Common myeloid progenitor, CD34-positive (primary cell): ENCODE results near the gene SEH1L.
"Not testable (repeated sequence)": the region's sequence is repeated elsewhere in the genome, so short reads cannot be mapped to it uniquely, and the experiment has no call there.

Experiments used
- CTCF ChIA-PET: fragments of 350-600 bp; sonication (Branson Sonifier 250); formaldehyde crosslinking; loops from one replicate; lab custom pipeline; 2021; ENCODE audit warnings: antibody characterized with exemption; lab: Charles Lee
- POLR2A ChIA-PET: fragments of 350-600 bp; sonication (Branson Sonifier 250); formaldehyde crosslinking; loops from one replicate; lab custom pipeline; 2021; ENCODE audit warnings: antibody characterized with exemption; lab: Charles Lee
- DNase-seq, 3 donors: peaks; one replicate each; pipeline versions ENCODE4 v3.0.0 to v3.0.0-alpha.2; 2013
- H3K27ac ChIP-seq, 2 experiments: 1 replicate in 1 of 2; 2 replicates in 1 of 2; pipeline ENCODE4 v1.7.0; 2013; ENCODE audit warnings: inconsistent platforms in 2 of 2, low read length in 2 of 2, mild to moderate bottlenecking in 2 of 2, low read depth in 1 of 2, moderate library complexity in 1 of 2; ENCODE audit not compliant: severe bottlenecking in 2 of 2, insufficient read depth in 1 of 2, poor library complexity in 1 of 2
- H3K27me3 ChIP-seq, 5 experiments: replicated peaks in 2 of 5; 1 replicate in 3 of 5; 2 replicates in 2 of 5; pipeline versions ENCODE4 v1.6.1 to v1.7.0; 2013; ENCODE audit warnings: low read length in 4 of 5, mild to moderate bottlenecking in 2 of 5, moderate library complexity in 2 of 5, inconsistent platforms in 1 of 5; ENCODE audit not compliant: insufficient read depth in 5 of 5, control insufficient read depth in 4 of 5
- H3K36me3 ChIP-seq, 4 experiments: 1 replicate in 2 of 4; 2 replicates in 2 of 4; pipeline versions ENCODE4 v1.6.1 to v1.7.0; 2013; ENCODE audit warnings: low read length in 3 of 4, control low read depth in 1 of 4, mild to moderate bottlenecking in 1 of 4; ENCODE audit not compliant: control insufficient read depth in 4 of 4, insufficient read depth in 4 of 4
- H3K4me1 ChIP-seq, 4 experiments: 1 replicate in 3 of 4; 2 replicates in 1 of 4; pipeline versions ENCODE4 v1.6.1 to v1.7.1; 2013; ENCODE audit warnings: low read length in 3 of 4, mild to moderate bottlenecking in 3 of 4, control low read depth in 1 of 4, inconsistent platforms in 1 of 4, moderate library complexity in 1 of 4; ENCODE audit not compliant: control insufficient read depth in 4 of 4, insufficient read depth in 4 of 4; ENCODE audit errors: control extremely low read depth in 1 of 4
- H3K4me3 ChIP-seq, 7 experiments: 1 replicate in 4 of 7; 2 replicates in 3 of 7; pipeline versions ENCODE4 v1.5.1 to v1.7.0; 2013; ENCODE audit warnings: mild to moderate bottlenecking in 7 of 7, low read length in 6 of 7, moderate library complexity in 6 of 7, inconsistent platforms in 2 of 7, low read depth in 2 of 7, control low read depth in 1 of 7; ENCODE audit not compliant: insufficient read depth in 4 of 7, control insufficient read depth in 1 of 7; ENCODE audit errors: extremely low read depth in 1 of 7
- H3K9me3 ChIP-seq, 5 experiments: 1 replicate in 4 of 5; 2 replicates in 1 of 5; pipeline versions ENCODE4 v1.6.1 to v1.7.1; 2013; ENCODE audit warnings: low read length in 4 of 5, mild to moderate bottlenecking in 2 of 5, inconsistent platforms in 1 of 5, low read depth in 1 of 5, moderate library complexity in 1 of 5; ENCODE audit not compliant: control insufficient read depth in 4 of 5, insufficient read depth in 2 of 5; ENCODE audit errors: control extremely low read depth in 1 of 5
- WGBS: methylation state at CpG from one replicate; pipeline ENCODE4 v1.1.5; 2013; ENCODE audit not compliant: insufficient coverage; 5-methylcytosine and 5-hydroxymethylcytosine counted together

SEH1L gene

GRCh38 chr18:12976305-12976704 lies 28.5 kb downstream of the SEH1L start:
- no peak overlapping the region for H3K27ac ChIP-seq
- ChIA-PET CTCF (no interaction called here), POLR2A (no interaction called here)
- DNase-seq: no peak
- no peak overlapping the region for H3K4me3 ChIP-seq
- WGBS: 93% methylated on average over 10 of the region's 12 CpGs
- no peaks in the 10 kb centered on the region for H3K4me1 ChIP-seq
- H3K9me3 ChIP-seq: no peaks in the 10 kb centered on the region
- peaks cover 19 to 59% (median 47%) of the 10 kb centered on the region in 4 experiments for H3K36me3 ChIP-seq
- H3K27me3 ChIP-seq: no peaks in the 10 kb centered on the region

- peaks cover 10 to 51% (median 37%) of the 10 kb centered on the region in 4 experiments for H3K36me3 ChIP-seq
- POLR2A ChIA-PET, CTCF ChIA-PET: not testable (repeated sequence)
These were observed 32.3 kb downstream of the SEH1L start for GRCh38 chr18:12980065-12980464.

GRCh38 chr18:12989397-12990122 lies 41.7 kb downstream of the SEH1L start:
- Histone ChIP-seq H3K36me3 (peaks cover 0 to 10% (median 2%) of the 10 kb centered on the region in 4 experiments), H3K27ac (no peak overlapping the region), H3K27me3 (no peaks in the 10 kb centered on the region), H3K4me1 (peaks cover 7 to 28% (median 21%) of the 10 kb centered on the region in 4 experiments), H3K9me3 (no peaks in the 10 kb centered on the region), H3K4me3 (peak overlapping the region in 1 of 7 experiments; percentile 95)
- WGBS: 94% methylated on average over 4 of the region's 8 CpGs
- ChIA-PET POLR2A (no interaction called here), CTCF (interaction anchor here (1.5 to 2.2 kb wide), 3 partner anchors 9 to 16 kb away, joined by 3 to 6 read pairs (median 6); no protein-coding TSS in a partner anchor)
- no peak for DNase-seq

More at GRCh38 chr18:12980065-12980464, 32.3 kb downstream of the SEH1L start:
- not testable (repeated sequence) for H3K4me3 ChIP-seq, H3K27me3 ChIP-seq, DNase-seq, H3K4me1 ChIP-seq, H3K9me3 ChIP-seq, H3K27ac ChIP-seq
- WGBS: no CpG with 5 or more reads among the region's 34 CpGs

- no peaks in the 10 kb centered on the region for H3K27me3 ChIP-seq
- no peaks in the 10 kb centered on the region for H3K9me3 ChIP-seq
- peaks cover 7 to 28% (median 21%) of the 10 kb centered on the region in 4 experiments for H3K4me1 ChIP-seq
- DNase-seq: peak in 2 of 3 donors; percentile 19 to 41
- peak overlapping the region in 6 of 7 experiments; percentile 93 to 98 (median 95) for H3K4me3 ChIP-seq
- WGBS: 87% methylated on average over 2 of the region's 2 CpGs
- peaks cover 0 to 8% (median 1%) of the 10 kb centered on the region in 4 experiments for H3K36me3 ChIP-seq
- ChIA-PET POLR2A (no interaction called here), CTCF (interaction anchor here (1.6 to 2.2 kb wide), 2 partner anchors 8 to 16 kb away, joined by 6 read pairs; no protein-coding TSS in a partner anchor)
- peak overlapping the region in 1 of 2 experiments; percentile 85 for H3K27ac ChIP-seq
These were observed 42.3 kb downstream of the SEH1L start for GRCh38 chr18:12990123-12990475.

- WGBS: 3% methylated on average over 11 of the region's 11 CpGs
- peak overlapping the region; percentile 59 to 85 for H3K27ac ChIP-seq
- ChIA-PET POLR2A (interaction anchor here (0.6 kb wide), 1 partner anchor 608 kb away, joined by 3 read pairs; no protein-coding TSS in a partner anchor), CTCF (interaction anchor here (0.7 to 2.2 kb wide), 6 partner anchors 15 to 133 kb away, joined by 3 to 6 read pairs (median 4); no protein-coding TSS in a partner anchor)
- peak overlapping the region; percentile 92 to 98 (median 95) for H3K4me3 ChIP-seq
- H3K36me3 ChIP-seq: peaks cover 0 to 10% (median 0%) of the 10 kb centered on the region in 4 experiments
- DNase-seq: peak in 2 of 3 donors; percentile 58 to 64
- peaks cover 7 to 28% (median 21%) of the 10 kb centered on the region in 4 experiments for H3K4me1 ChIP-seq
- no peaks in the 10 kb centered on the region for H3K27me3 ChIP-seq
- H3K9me3 ChIP-seq: peaks cover 0 to 2% (median 0%) of the 10 kb centered on the region in 5 experiments
These were observed 42.8 kb downstream of the SEH1L start for GRCh38 chr18:12990641-12990966.

- under 1% methylated on average over 66 of the region's 73 CpGs for WGBS
- Histone ChIP-seq H3K27me3 (no peaks in the 10 kb centered on the region), H3K4me3 (peak within 1 kb of the TSS; percentile 92 to 98 (median 95)), H3K36me3 (peaks cover 0 to 10% (median 0%) of the 10 kb centered on the region in 4 experiments), H3K4me1 (peaks cover 7 to 28% (median 21%) of the 10 kb centered on the region in 4 experiments), H3K9me3 (peaks cover 0 to 2% (median 0%) of the 10 kb centered on the region in 5 experiments), H3K27ac (peak within 1 kb of the TSS; percentile 59 to 87)
- POLR2A ChIA-PET: interaction anchor here (0.6 kb wide), 1 partner anchor 607 kb away, joined by 3 read pairs; no protein-coding TSS in a partner anchor
- CTCF ChIA-PET: interaction anchor here (0.7 to 2.2 kb wide), 6 partner anchors 15 to 132 kb away, joined by 3 to 6 read pairs (median 4); no protein-coding TSS in a partner anchor
- DNase-seq: peak; percentile 98 to 99 (median 99)
These were observed 43.4 kb downstream of the SEH1L start, which contains the start of gene CEP192 for GRCh38 chr18:12990967-12991820. TSS of gene CEP192 (plus strand) at chr18:12991362. CDS start at chr18:12999425, 8,063 bp downstream.
